Cerebellar cortex (tissue), 1 donor: ENCODE results near the gene TINAG.
"Not testable (repeated sequence)": the region's sequence is repeated elsewhere in the genome, so short reads cannot be mapped to it uniquely, and the experiment has no call there.

Source experiments
- DNase-seq: peaks from one replicate; pipeline ENCODE4 v3.0.0-alpha.2; 2015; ENCODE audit warnings: low spot score

TINAG gene

DNA sequence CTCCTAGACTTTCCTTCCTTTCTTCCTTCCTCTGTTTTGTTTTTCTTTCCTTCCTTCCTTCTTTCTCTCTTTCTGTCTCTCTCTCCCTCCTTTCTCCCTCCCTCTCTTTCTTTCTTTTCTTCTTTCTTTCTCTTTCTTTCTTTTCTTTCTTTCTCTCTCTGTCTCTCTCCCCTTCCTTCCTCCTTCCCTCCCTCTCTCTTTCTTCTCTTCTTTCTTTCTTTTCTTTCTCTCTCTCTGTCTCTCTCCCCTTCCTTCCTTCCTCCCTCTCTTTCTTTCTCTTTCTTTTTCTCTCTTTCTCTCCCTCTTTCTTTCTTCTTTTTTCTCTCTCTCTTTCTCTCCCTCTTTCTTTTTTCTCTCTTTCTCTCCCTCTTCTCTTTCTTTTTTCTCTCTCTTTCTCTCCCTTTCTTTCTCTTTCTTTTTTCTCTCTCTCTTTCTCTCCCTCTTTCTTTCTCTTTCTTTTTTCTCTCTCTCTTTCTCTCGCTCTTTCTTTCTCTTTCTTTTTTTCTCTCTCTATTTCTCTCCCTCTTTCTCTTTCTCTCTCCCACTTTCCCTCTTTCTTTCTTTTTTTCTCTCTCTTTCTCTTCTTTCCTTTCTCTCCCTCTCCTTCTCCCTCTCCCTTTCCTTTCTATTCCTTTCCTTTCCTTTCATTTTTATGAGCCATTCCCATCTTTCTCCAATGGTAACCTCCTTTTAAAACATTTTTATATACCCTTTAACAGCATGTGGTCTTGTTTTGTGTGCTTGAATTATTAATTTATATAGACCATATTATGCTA lies 2.3 kb downstream of the TINAG start:
- no peak for DNase-seq

DNA sequence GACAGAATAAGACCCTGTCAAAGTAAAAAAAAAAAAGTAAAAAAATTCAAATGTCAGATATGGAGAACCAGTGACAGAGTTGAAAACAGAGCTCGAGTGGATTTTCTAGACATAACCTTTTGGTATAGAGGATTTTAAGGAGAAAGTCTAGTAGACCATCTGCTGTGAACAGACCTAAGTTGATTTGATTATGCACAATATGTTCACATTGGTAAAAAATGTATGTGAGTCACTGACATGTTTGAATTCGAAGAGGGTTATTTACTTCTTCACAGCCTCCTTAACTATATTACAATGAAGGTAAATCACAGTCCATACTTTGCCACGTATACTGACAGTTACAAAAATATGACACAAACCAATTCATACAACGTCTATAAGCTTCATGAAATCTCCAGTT lies 7.4 kb downstream of the TINAG start:
- no peak for DNase-seq

DNA sequence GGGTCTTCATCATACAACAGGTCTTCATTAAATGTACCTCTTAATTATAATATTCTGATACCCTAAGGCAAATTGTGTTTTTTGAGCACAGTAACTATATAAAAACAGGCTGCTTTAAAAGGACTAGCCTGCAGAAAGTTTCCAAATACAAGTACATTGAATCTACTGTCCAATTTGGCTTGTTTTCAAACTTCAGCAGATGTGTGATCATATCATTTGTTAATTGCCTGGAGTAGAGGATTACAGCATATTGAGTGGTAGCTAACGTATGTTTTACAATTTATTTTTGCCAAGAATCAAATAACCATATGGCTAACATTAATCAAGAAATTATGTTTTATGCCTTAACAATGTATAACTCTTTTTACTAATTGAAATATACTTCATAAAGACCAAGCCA lies 12.6 kb downstream of the TINAG start:
- DNase-seq = no peak

DNA sequence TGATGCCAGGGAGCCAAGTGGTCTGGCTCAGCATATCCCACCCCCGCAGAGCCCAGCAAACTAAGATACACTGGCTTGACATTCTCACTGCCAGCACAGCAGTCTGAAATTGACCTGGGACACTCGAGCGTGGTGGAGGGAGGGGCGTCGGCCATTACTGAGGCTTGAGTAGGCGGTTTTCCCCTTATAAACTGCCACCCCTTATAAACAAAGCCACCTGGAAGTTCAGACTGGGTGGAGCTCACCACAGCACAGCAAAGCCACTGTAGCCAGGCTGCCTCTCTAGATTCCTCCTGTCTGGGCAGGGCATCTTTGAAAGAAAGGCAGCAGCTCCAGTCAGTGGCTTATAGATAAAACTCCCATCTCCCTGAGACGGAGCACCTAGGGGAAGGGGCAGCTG lies 19.4 kb downstream of the TINAG start:
- no peak for DNase-seq

DNA sequence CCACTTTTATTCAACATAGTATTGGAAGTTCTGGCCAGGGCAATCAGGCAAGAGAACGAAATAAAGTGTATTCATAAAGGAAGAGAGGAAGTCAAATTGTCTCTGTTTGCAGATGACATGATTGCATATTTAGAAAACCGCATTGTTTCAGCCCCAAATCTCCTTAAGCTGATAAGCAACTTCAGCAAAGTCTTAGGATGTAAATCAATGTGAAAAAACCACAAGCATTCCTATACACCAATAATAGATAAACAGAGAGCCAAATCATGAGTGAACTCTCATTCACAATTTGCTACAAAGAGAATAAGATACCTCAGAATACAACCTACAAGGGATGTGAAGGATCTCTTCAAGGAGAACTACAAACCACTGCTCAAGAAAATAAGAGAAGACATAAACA lies 23.3 kb downstream of the TINAG start:
- DNase-seq = not testable (repeated sequence)

DNA sequence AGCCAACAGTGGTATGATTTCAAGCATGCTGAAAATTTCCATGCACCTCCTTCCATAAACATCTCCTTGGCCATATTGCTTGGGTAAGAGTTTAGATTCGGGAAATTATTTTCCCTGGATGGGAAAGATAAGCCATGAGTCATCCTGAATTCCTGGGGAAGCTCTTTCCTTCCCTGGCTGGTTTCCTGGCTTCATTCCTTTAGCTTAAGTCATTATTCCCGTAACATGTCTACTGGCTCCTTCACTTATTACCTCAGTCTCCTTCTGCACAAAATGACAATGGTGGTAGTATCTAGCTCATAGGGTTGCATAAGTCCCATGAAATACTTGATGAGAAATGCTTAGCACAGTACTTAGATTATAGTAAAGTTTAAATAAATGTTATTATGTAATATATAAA lies 27.6 kb downstream of the TINAG start:
- no peak for DNase-seq

DNA sequence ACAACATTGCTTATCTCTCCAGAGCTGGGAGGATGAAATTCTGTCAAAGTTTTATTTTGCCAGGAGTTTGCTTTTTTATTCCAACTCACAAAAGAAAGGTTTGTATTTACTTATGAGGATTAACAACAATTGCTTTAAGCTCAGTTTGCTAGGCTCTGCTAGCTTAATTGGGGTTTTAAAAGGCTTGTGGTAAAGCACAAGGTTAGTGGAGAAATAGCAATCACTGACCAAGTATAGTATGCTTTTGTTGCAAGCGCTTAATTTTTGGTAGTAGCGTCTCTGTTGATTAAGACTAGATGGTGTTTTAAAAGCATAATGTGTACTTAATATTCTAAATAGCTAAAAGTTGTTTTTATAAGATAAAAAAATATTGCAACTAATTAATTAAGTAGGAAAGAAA lies 45.7 kb downstream of the TINAG start:
- DNase-seq = no peak

DNA sequence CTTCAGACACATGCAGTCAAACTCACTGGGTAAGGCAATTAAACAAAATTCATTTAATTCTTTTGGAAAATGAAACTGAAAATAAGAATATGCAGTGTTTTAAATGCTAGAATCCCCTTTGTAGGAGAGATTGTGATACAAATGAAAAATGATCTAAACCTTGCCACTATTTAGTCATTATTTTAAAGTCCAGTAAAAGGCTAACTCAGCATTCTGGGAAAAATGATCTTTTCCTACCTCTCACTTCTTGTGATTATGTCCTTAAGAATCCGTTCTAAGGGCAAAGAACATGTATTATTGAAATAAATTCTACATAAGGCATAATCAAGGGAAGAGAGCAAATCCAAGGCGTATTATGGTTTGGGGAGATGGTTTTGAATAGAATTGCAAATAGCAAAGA lies 46.4 kb downstream of the TINAG start:
- no peak for DNase-seq

DNA sequence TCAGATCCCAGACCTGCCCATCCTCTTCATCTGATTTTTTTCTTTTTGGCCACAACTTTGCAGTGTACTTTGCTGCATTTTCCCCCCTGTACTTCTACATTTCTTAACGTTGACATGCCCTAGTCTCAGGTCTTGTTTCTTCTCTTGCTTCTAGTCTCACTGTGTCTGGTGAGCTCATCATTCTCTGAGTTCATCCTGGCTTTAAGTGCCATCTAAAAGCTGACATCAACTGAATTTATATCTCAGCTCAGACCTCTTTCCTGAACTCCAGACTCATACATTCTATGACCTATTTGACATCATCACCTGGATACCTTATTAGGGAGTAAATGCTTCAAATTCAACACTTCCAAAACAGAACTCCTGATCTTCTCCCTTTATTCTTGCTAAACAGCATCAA lies 48.9 kb downstream of the TINAG start:
- DNase-seq = no peak

DNA sequence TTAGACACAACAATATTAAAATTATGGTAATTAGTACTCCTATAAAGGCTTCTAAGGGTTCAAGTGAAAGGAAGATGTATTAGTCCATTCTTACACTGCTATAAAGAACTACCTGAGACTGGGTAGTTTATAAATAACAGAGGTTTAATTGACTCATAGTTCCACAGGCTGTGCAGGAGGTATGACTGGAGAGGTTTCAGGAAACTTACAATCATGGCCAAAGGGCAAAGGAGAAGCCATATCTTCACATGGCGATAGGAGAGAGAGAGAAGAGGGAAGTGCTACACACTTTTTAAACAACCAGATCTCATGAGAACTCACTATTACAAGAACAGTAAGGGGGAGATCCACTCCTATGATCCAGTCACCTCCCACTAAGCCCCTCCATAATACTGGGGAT lies 52.9 kb downstream of the TINAG start:
- no peak for DNase-seq

DNA sequence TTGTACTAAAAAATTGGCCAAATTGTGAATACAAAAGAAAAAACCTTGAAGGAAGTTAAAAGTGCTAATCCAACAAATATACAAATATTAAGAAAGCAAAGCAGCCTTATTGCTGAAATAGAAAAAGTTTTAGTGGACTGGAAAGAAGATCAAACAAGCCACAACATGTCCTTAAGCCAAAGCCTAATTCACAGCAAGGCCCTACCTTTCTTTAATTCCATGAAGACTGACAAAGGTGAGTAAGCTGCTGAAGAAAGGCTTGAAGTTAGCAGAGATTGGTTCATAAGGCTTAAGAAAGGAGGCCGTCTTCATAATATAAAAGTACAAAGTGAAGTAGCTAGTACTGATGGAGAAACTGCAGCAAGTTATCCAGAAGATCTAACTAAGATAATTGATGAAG lies 53.5 kb downstream of the TINAG start:
- no peak for DNase-seq

DNA sequence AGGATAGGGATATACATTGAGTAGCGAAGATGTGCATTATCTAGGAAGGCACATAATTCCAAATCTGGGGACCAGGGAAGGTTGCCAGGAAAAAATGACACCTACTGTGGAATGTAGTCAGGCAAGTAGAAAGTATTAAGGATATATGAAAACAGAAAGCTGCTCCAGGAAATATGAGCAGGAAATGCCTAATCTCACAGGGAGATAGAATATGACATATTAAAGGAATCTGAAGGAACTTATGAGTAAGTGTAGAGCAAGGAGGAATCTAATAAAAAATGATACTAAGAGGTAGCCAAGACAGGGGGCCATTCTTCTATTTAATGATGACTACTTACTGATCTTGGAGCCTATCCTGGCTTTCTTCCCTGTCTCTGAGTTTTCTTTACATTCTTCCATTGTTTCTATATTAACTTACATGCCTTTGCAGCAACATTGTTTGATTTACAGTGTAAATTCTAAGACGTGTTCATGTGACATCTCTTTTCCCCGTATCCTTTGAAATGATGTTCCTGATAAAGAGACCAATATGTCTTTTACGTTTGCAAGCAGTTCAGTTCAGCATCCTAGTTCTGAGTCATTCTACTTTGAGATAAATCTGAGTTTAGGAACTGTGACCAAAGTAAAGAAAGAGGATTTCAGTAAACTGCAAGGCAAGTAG lies 58.6 kb downstream of the TINAG start:
- no peak for DNase-seq

DNA sequence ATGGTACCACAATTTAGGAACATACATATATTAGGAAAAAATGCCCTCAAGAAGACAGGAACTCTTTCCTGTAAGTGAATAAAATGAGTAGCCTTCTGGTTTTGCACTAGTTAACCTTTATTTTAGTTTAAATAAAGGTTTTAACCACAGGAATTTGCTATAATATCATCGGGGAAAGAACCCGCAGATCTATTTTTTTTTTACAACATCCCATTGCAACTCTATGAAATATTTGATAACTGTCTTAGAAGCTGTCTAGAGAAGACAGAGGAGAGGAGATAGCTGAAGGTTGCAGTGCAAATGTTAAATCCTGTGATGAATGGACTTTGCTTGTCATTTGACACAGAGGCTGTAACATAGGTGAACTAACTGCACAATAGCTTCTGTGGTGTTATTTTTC lies 69.5 kb downstream of the TINAG start:
- DNase-seq = no peak

DNA sequence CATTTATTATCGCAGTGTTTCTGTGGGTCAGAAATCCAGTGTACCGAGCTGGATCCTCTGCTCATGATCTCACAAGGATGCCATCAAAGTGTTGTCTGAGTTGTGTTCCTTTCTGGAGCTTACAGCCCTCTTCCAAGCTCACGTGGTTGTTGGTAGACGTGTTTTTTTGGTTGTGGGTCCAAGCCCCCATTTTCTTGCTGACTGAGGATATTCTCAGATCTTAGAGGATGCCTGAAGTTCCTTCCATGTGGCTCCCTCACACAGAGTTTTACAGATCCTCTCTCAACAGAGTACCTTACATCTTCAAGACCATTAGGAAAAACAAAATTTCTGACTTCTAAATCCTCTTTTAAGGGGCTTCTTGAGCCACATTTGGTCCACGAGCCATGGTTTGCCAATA lies 78.1 kb downstream of the TINAG start:
- no peak for DNase-seq

DNA sequence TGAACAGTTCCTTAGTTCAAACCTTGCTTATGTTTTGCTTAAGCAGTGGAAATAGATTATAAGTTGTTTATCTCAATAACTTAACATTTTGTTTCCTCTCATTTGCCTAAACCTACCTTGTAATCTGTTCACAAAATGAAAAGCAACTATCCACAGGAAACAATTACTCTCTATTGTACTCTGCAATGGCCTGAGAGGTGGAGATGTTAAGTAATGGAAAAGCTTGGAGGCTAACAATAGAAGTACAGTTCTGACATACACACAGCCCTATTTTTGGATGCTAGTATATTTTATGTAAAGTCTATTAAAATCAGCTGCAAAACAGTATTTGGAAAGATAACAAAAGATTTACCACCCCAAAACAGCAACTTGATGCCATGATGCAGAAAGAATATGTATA lies 82.1 kb downstream of the TINAG start:
- DNase-seq = no peak

DNA sequence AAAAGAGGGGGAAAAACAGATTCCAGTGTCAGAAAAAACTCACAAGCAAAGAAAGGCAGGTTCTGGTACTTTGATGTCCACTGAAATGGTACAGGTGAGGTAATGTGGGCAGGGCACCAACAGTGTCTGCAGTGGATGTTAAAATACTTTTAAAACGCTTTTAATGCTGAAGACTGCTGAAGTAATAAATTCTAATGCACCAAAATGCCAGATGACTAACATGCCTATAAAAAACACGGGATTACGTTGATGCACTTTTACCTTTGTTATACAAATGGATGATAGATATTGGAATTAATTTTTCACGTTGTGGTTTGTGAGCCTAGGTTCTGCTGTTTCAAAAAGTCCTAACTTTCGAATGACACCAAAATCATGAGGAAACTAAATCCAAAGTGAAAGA lies 83.3 kb downstream of the TINAG start:
- DNase-seq = no peak

DNA sequence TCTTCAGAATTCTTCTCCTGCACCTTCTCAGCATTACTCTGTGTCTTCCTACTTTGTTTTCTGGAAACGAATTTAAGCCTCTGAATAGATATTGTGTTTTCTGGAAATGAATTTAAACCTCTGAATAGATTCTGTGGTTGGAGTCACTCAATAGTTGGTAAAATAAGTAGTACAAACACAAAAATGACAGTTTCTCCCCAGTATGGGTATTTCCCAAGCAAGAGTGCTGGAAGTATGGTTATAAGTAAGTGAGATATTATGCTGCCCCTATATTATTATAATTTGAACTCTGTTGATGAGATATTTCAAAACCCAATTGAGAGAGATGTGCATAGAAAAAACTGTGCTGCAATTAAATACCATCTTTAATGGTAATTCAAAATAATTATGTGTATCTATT lies 94.9 kb downstream of the TINAG start:
- DNase-seq = no peak

DNA sequence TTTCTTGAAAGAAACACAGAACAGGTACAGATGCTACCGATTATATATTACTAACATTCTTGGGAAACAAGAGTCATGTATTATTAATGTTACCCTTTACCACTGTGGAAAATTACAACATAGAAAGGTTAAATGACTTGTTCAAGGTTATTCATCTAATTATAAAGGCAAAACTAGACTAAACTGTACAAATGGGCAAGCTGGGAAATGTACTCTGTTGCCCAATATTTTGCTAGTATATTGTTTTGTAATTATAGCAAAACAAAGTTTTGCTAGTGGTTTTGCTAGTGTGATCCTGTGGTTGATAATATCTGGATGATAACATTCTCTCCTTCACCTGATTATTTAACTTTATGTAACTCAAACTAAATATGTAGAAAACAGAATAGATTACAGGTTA lies 96.5 kb downstream of the TINAG start:
- no peak for DNase-seq

DNA sequence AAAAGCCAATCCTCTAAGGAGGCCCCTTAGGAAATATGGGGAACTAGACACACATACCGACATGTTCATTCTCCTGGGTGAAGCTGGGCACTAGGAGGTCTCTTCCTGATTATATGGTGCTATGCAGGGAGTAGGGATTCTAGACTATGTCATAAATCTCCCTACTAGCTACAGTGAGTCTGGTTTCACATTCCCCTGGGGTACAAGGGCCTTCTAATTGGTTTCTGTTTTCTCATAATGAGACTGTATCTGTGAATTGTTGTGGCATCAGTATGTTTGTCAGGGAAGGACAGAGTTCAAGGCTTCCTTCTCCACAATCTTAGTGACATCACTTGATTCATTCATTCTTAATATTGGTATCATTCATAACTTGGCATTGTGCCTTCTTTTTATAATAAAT lies 103.5 kb downstream of the TINAG start:
- DNase-seq = no peak

DNA sequence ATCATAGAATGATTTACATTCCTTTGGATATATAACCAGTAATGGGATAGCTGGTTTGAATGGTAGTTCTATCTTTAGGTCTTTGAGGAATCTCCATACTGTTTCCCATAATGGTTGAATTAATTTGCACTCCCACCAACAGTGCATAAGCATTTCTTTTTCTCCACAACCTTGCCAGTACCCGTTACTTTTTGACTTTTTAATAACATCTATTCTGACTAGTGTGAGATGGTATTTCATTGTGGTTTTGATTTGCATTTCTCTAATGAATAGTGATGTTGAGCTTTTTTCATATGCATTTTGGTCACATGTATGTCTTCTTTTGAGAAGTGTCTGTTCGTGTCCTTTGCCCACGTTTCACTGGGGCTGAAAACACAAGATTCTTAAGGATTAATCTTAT lies 107.3 kb downstream of the TINAG start:
- no peak for DNase-seq

DNA sequence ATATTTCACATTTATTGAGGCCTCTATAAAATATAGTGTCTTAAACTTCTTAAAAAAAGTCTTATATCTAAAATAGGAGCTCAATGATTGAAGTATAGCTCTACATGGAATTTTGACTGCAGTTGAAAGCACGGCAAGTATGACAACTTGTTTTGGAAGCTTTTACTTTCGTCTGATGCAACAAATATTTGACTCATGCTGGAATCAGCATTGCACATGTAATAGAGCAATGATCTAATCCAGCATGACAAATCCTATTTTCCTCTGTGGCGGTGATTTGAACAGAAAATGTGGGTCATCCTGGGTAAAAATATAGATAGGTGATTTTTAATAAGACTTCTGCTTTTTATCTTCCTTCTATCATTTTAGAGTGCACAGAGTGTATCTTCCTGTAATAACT lies 111.6 kb downstream of the TINAG start:
- no peak for DNase-seq

DNA sequence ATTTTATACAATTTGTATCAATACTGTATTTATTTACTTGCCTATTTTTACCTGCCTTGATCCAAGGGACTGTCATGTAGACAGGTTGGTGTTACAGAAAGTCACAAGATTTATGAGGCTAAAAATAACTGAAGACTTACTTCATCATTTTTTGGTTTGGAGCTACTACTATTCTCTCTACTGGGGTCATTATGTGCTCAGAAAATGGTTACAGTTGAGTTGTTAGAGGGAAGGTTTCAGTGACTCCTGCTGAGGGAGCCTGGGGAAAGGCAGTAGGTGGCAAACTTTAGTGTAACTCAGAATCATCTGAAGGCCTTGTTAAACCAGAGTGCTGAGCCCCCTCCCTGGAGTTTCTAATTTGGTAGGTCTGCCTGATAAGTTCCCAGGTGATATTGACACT lies 118.8 kb downstream of the TINAG start:
- DNase-seq = no peak

DNA sequence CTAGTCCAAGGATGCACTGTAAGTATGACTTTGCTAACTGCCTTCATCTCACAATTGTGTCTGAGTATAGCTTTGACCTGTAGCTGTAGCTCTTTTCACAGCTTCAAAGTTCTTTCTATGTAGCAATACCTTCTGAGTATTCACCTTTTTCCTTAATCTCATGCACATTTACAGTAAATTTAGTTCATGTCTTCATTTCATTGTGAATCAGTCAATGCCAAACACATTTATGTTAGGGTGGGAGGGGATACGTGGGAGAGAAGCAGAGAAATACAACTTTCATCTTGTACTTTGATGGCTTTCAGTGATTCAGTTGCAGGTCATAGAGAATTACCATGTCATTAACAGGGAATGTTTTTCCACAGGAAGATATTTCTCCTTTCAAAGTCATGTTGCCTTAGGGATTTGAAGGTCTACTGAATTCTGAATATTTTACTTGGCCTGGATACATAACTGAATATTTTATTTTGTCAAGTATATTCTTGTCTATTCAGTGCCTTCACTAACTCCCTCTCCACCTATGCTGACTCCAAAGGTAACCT lies 119.2 kb downstream of the TINAG start:
- DNase-seq = no peak

DNA sequence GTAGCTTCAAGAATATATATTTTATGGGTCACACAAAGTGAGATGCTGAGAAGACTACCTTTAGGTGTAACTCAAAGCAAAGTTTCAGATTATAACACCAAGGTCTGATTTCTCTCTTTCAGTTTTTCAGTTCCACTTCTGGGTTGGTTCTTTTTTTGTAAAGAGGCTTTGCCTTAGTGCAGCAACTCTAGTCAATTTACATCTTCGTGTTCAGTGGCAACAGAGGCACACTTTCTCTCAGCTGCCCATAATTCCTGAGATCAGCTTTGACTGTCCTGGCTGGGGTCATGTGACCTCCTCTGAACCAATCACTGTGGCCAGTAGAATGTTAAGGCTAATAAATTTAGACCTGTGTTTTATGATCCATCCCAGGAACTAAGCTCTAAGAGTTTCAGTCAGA lies 120.2 kb downstream of the TINAG start:
- DNase-seq = no peak
